Endometrial microvascular endothelial cells (primary cell): ENCODE results near the gene USP3. TPM values are rescaled to one million over a fixed set of nuclear protein-coding genes. Genes with fewer than 3 reads are reported as not detected.
"Not testable (repeated sequence)": the region's sequence is repeated elsewhere in the genome, so short reads cannot be mapped to it uniquely, and the experiment has no call there.

ENCODE experiments used
- in situ Hi-C: cut with HindIII; loops from 2 replicates; pipeline ENCODE4 v1.10.0; 2017; ENCODE audit warnings: low sequenced_read_pairs, low pct_unique_long_range_greater_than_20kb; ENCODE audit errors: inconsistent ontology term
- total RNA-seq: library from RNA; depleted of rRNA; stranded (reverse); fragments of >200 nt; gene quantifications from one replicate; pipeline ENCODE4 v1.2.3, GENCODE V29; 2015; ENCODE audit errors: inconsistent ontology term

Gene USP3
- total RNA-seq, 1 donor from 2014 or later, result 35.1 TPM

- in situ Hi-C loops, result no loop called here
Observed at GRCh38 chr15:63506537-63507035, 2.2 kb downstream of the USP3 start.

GRCh38 chr15:63507878-63508818 is 3.8 kb downstream of the USP3 start:
- in situ Hi-C loops, result no loop called here

- in situ Hi-C loops, result no loop called here
Observed at GRCh38 chr15:63509056-63509954, 4.9 kb downstream of the USP3 start.

- in situ Hi-C loops, result no loop called here
Observed at GRCh38 chr15:63509955-63510940, 5.9 kb downstream of the USP3 start.

- in situ Hi-C loops, result no loop called here
Observed at GRCh38 chr15:63512148-63512547, 7.8 kb downstream of the USP3 start.

GRCh38 chr15:63513271-63513670 is 8.9 kb downstream of the USP3 start:
- in situ Hi-C loops, result no loop called here

GRCh38 chr15:63513728-63514127 is 9.3 kb downstream of the USP3 start:
- in situ Hi-C loops, result no loop called here

- in situ Hi-C loops, result no loop called here
Observed at GRCh38 chr15:63514531-63514943, 10.1 kb downstream of the USP3 start.

- in situ Hi-C loops, result no loop called here
Observed at GRCh38 chr15:63517202-63517601, 12.8 kb downstream of the USP3 start.

- in situ Hi-C loops, result no loop called here
Observed at GRCh38 chr15:63517628-63518027, 13.2 kb downstream of the USP3 start.

- in situ Hi-C loops, result no loop called here
Observed at GRCh38 chr15:63519041-63519440, 14.6 kb downstream of the USP3 start.

GRCh38 chr15:63519548-63520178 is 15.3 kb downstream of the USP3 start:
- in situ Hi-C loops, result no loop called here

GRCh38 chr15:63520462-63520861 is 16.1 kb downstream of the USP3 start:
- in situ Hi-C loops, result not testable (repeated sequence)

GRCh38 chr15:63522225-63522578 is 17.8 kb downstream of the USP3 start:
- in situ Hi-C loops, result no loop called here

- in situ Hi-C loops, result no loop called here
Observed at GRCh38 chr15:63523306-63523990, 19.1 kb downstream of the USP3 start.

- in situ Hi-C loops, result no loop called here
Observed at GRCh38 chr15:63524316-63525015, 20.1 kb downstream of the USP3 start.

- in situ Hi-C loops, result no loop called here
Observed at GRCh38 chr15:63526401-63526800, 22.0 kb downstream of the USP3 start.
